Stimulated activated CD4-positive, alpha-beta T cell treated with anti-CD3 and anti-CD28 coated beads, Interleukin-4, amount 100 ng/mL, for 4 hours (primary cell): Measurements from ENCODE around the gene KRT16.
"Not testable (repeated sequence)": the region's sequence is repeated elsewhere in the genome, so short reads cannot be mapped to it uniquely, and the experiment has no call there.

ENCODE experiments used
- DNase-seq, 2 experiments: peaks; one replicate each; pipeline ENCODE4 v3.0.0-alpha.2; 2020

The KRT16 gene

DNA sequence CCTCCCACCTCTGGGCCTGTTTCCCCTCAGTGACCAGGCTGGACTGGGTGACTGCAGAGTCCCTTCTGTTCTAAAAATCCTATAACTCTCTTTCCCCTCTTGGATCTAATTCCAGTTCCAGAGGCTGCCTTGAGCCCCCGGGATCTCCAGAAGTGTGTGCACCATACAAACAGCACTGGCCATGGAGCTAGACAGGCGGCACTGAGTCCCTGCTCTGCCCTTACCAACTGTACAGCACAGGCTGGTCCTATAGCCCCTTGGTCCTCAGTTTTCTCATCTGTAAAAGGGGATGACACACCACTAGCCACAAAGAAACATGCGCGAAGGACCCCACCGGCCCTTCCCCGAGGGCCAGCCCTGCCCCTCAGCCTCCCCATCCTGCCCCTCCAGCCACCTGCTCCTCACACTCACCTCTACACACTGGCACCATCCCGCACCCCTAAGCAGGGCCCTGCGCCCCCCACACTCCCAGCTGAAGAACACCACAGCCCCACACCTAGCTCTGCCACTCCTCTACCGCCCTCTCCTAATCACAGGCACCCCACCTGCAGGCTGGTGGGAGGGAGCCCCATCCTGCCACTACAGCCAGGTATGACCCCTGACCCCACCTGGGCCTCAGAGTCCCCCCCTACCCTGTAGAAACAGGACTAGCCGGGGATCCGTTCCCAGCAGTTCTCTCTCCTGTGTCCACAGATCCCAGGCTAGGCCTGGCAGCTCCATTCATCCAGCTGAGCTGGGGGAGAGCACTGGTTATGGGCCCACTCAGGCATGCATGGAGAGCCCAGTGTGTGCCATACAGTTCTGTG, 913 bp upstream of the KRT16 start:
- no peak for DNase-seq

DNA sequence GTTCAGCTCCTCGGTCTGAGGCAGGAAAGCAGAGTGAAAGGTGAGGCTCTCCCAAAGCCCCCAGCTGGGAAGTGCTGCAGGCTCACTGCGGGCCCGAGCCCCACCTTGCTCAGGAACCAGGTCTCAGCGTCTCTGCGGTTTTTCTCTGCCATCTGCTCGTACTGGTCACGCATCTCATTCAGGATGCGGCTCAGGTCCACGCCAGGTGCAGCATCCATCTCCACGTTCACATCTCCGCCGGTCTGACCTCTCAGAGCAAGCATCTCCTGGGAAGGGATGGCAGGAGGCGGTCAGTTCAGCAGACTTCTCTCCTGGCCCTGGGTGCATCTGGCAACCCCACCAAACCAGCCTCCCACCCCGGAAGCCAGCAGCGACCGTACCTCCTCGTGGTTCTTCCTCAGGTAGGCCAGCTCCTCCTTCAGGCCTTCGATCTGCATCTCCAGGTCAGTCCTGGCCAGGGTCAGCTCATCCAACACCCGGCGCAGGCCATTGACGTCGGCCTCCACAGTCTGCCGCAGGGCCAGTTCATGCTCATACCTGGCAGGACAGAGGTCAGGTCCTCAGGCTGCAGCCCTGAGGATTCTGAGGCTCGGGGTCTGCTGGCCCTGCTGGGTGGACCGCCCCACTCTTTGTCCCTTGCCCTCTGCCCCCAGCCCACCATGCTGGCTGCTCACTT, 1.5 kb downstream of the KRT16 start:
- no peak for DNase-seq

DNA sequence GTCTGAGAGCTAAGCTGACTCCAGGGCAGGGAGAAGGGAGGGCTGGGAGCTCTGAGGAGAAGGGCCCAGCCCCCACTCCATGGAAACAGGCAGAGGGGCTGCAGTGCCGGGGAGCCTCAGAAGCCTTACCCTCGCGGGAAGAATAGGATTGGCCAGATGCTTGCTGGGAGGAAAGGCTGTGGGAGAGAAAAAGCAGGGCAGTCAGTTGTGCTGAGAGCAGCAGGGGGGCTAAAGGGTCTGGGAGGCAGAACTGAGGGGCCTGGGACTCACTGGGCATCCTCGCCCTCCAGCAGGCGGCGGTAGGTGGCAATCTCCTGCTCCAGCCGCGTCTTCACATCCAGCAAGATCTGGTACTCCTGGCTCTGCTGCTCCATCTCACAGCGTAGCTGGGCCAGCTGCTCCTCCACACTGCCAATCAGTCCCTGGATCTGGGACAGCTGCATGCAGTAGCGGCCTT, 2.5 kb downstream of the KRT16 start:
- not testable (repeated sequence) for DNase-seq

DNA sequence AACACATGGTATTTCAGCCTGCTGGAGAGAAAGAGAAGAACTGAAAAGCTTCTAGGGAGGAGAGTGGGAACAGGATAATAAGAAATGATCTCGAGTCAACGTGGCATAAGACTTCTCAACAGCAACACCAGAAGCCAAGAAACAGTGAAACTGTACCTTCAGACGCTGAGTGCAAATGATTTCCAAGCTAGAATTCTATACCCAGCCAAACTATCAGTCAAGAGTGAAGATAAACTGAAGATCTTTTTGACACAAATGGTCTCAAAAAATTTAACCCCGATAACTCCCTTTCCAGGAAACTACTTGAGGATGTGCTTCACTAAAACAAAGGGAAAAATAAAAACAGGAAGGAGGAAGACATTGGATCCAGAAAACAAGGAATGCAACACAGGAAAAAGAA, 5.6 kb downstream of the KRT16 start:
- DNase-seq: not testable (repeated sequence)

DNA sequence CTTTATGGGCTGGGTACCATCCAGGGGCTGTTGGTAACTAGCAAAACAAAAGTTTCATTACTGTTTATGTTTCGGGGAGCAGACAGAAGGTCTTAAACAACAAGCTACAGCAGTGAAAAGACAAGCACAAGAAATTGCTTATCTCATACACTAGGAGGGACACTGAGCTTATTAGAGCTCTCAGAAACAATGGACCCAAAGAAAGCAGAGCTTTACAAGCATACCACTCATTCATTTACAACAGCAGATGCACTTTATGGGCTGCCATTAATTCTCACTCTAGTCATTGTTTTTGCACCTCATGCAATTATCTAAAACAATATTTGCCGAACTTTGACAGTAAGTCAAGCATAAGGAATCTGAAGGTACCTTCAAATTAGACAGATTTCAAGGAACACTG, 10.0 kb downstream of the KRT16 start:
- DNase-seq: no peak

DNA sequence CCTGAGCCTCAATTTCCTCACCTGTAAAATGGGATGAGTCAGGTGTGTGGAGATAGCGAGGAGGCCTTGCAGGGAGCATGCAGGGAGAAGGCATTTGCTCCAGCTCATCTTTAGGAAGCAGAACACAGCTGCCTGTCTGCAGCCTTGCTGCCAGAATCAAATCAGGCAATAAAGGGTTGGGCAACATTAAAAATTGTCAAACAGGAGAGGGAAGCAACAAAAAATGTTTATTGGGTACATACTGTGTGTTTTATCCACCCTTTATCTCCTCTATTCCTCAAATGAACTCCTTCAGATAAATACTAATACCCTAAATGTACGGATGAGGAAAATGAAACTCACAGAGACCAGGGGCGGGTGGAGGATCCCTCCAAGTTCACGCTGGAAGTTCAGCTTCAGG, 12.2 kb downstream of the KRT16 start:
- no peak for DNase-seq

DNA sequence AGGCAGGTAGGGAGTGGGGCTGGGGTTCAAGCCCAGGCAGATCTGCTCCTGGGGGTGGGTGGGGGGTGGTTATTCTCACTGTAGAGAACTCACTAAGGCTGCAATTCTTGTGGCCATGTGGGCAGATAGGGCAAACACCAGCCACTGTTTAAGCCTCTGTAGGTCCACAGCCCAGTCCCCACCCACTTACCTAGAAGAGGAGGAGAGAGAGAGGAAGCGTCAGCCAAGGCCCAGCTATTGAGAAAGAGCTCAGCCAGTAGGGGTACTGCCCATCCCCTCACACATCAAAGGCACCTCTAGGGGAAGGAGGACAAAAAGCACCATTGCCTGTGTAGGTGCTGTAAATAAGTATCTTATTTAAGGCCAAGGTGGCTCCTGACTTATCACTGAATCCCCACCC, 12.9 kb downstream of the KRT16 start:
- DNase-seq: no peak

DNA sequence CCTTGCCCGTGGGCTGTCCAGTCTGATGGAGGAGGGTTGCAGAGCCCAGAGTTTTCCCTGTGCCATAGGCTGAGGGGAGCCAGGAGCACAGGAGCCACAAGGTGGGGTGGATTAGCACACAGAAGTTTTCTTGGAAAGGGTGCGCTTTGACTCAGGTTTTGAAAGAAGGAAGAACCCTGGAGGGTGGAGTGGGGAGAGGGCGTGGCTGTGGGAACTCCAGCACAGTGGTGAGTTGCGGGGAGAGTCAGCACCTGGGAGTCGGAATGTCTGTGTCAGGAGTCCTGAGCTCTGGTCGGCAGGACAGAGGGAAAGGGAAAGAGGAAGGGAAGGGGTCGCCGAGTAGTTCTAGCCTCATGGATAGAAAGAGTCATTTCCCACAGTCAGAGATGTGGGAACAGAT, 17.0 kb downstream of the KRT16 start:
- no peak for DNase-seq

DNA sequence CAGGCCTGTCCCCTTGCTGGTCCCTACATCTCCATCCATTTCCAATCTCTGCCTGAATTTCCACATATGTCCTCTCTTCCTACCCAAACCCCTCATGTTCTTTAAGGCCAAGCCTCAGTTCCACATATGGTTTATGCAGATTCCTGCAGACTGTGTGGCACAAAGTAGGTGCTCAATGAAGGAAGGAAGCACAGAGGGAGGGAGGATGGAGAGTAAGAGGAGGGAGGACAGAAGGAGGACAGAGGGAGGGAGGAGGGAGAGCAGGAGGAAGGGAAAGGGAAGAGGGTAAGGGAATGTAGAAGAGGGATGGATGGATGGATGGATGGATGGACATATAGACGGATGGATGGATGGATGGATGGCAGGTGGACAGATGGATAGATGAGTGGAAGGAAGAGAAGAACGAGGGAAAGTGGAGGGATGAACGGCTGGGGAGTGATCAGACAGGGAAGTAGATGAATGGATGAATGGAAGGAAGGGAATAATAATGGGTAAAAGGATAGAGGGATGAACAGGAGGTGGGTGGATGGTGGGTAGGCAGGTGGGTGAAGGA, 18.1 kb downstream of the KRT16 start:
- no peak for DNase-seq

DNA sequence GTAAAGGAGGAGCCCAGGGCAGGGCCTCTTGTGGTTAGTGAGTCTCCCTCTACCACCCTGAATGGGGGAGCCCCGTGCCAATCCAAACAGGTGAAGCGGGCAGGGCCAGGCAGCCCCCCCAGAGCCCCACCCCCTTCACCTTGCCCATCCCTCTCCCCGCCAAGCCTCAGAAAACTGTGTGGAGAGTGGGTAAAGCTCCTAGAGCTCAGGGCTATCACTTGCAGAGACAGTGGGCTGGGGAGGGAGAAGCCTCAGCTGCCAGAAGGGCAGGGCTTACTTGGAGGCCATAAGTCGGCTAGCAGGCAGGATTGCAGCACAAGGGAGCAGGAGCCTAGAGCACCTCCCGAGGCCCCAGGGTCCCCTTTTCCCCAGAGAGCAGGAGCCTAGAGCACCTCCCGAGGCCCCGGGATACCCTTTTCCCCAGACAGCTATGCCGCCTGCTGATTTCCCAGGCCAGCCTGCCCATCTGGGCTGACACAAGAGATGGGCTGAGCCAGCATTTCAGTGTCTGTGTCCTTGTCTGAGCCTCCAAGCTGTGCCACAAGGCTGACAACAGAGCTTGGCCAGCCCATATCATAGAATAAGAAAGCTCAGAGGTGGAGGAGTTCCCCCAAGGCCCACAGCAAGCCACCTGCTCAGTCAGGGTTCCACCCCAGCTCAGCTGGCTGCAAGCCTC, 19.1 kb downstream of the KRT16 start:
- DNase-seq: no peak

DNA sequence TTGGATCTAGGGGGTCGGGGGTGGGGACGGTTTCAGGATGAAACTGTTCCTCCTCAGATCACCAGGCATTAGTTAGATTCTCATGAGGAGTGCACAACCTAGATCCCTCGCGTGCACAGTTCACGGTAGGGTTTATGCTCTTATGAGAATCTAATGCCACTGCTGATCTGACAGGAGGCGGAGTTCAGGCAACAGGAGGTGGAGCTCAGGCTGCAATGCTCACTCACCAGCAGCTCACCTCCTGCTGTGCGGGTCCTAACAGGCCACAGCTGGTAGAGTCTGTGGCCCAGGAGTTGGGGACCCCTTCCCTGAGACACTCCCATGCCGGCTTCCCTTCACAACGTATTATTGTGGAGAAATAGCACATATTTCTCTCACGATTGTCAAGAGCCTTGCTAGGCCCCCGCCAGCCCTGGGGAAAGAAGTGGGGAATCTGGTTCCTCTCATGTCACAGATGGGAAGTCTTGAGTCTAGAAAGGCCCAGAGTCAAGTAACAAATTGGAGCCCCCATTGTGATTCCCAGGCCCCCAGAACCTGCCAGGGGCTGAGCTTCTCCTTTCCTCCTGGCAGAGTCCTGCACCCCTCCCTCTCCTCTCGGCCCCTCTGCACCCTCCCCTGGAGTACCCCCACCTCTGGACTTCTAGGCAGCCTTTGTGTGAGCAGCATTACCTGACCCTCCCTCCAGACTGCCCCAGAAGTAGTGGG, 19.8 kb downstream of the KRT16 start:
- DNase-seq: no peak

DNA sequence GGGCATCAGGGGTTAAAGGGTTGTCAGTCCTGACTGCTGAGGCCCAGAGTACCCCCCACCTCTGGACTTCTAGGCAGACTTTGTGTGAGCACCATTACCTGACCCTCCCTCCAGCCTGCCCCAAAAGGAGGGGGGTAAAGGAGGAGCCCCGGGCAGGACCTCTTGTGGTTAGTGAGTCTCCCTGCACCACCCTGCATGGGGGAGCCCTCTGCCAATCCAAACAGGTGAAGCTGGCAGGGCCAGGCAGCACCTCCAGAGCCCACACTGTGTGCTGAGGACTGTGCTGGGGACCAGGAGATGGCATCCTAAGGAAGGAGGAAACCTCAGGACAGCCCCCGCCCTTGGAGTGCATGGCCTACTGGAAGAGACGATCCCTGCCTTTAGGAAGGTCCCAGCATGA, 23.3 kb downstream of the KRT16 start:
- DNase-seq: no peak

DNA sequence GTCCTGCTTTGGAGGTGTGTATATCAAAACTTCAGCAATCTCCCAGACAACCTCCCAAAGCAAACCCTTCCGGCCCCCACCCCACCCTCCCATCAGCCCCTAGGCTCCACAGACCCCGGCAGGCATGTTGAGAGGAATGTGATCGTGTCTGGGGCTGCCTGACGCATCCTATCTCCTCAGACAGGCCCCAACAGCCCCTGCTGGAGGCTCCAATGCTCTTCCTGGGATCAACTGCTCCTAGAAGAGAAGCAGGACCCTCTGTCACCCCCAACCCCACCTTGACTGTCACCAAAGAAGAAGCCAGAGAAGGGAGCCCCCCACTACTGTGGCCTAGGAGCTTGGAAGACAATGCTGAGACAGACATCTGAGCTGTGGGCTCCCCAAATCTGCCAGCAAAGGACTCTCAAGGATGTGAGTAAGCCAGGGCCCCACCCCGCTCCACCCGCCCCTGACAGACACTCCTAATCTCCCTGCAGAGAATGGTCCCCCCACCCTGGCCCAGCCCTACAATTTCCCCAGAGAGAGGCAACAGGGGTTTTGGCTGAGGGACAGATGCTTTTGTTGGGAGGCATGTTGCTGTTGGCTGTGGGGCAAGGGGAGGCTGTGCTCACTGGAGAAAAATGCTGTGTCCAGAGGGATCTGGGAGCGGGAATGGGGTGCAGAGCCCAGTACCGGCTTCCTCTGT, 24.3 kb downstream of the KRT16 start:
- DNase-seq: no peak

DNA sequence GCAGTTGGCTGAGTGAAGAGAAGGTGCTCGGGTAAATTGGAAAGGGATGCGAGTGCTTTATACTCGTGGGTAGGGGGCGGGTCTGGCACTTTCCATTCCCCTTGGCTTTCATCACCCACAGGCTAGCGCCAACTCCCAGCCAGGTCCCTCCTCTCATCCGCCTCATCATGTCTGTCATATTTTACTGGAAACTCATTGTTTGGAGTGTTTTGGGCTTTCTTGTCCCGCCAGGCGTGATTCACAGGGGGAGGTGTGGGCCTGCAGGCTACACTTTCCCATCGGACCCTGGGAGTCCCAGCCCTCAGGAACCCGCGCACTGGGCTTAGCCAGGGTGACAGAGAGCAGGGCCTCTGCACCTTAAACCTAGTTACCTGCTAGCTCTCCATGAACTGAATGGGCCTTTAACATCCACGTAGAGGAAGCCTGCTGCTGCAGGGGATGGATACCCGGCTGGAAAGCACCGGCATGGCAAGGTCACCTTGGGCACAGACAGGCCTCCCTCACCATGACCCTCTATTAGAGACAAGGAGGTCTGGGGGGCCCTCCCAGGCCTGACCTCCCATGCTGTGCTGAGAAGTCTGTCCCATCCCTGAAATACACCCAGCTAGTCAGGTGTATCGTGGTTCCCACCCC, 25.6 kb downstream of the KRT16 start, which contains the start of gene KRT14:
TSS of gene KRT14 (minus strand) at position 33 of the 633 bp plus-strand sequence. CDS start 61 bp downstream, outside the sequence.
- no peak for DNase-seq

DNA sequence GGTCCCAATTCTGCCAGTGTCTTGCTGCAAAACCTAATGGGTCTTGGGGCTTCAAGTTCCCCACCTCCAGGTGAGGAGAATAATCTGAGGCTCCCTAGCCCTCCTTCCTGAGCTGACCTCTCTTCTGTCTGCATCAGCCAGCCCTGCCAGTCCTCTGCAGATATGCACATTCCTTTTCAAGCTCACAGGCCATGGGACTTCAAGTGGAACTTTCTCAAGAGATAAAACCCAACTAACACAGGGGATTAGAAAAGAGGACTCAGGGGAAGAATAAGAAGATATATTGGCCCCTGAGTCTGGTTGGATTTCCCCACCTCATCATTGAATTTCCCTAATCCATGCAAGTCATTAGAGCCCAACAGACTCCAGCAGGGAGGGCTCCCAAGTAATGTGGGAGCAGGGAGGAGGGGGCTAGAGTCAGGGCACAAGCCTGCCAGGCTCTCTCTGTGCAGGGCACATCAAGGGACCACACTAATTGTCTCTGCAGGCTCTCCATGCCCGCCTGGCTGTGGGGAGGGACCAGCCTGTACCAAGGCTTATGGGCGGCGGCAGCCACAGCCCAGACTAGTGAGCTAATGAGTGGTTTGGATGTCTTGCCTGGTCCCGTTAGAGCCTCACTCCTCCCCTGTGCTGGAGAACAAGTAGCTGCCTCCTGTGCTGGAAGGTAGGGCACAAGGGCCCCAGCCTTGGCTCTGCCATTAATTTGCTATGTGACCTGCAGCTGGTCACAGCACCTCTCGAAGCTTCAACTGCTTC, 27.1 kb downstream of the KRT16 start:
- DNase-seq: no peak

DNA sequence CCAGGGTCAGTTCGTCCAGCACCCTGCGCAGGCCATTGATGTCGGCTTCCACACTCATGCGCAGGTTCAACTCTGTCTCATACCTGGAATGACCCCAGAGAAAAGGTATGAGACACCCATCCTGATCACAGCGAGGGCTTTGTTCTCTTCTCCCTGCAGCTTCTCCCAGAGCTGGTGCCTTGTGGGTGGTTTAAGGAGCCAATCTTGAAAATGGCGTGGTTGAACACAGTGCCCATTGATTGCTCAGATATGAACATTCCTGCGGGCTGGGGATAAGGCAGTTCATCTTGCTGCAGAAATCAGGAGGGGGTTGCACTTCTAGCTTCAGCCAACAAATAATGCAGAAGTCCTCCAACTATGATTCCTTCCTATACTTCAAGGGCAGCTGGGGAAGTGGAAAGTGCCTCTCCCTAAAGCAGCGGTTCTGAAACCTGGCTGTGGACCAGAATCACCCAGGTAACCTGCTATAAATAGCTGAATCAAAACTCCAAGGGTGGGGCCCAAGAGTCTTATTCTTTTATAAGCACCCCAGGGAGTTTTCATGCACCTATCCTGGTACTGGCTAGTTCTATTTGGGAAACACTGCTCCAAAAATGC, 28.1 kb downstream of the KRT16 start:
- DNase-seq: not testable (repeated sequence)

DNA sequence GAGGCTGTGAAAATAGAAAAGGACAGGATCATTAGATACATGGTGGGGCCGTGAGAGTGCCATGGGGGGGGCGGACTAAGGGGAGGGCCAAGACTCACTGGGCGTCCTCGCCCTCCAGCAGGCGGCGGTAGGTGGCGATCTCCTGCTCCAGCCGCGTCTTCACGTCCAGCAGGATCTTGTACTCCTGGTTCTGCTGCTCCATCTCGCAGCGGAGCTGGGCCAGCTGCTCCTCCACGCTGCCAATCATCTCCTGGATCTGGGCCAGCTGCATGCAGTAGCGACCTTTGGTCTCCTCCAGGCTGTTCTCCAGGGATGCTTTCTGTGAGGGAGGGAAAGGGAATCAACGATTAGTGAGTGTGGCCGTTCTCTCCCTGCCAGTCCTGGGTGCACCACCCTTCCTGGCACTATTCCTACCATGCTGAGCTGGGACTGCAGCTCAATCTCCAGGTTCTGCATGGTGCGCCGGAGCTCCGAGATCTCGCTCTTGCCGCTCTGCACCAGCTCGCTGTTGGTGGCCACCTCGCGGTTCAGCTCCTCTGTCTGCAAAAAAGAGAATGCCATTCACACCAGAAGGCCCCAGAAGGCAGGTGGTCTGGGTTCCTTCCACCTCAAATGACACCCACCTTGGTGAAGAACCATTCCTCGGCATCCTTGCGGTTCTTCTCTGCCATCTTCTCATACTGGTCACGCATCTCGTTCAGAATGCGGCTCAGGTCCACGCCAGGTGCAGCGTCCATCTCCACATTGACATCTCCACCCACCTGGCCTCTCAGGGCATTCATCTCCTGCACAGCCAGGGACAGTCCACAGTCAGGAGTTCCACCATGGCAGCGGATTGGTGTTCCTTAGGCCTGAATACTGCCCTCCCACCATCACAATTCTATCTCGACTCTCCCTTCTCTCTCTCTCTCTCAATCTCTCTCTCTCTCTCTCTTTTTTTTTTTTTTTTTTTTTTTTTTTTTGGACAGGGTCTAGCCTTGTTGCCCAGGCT, 29.1 kb downstream of the KRT16 start:
- DNase-seq: no peak

DNA sequence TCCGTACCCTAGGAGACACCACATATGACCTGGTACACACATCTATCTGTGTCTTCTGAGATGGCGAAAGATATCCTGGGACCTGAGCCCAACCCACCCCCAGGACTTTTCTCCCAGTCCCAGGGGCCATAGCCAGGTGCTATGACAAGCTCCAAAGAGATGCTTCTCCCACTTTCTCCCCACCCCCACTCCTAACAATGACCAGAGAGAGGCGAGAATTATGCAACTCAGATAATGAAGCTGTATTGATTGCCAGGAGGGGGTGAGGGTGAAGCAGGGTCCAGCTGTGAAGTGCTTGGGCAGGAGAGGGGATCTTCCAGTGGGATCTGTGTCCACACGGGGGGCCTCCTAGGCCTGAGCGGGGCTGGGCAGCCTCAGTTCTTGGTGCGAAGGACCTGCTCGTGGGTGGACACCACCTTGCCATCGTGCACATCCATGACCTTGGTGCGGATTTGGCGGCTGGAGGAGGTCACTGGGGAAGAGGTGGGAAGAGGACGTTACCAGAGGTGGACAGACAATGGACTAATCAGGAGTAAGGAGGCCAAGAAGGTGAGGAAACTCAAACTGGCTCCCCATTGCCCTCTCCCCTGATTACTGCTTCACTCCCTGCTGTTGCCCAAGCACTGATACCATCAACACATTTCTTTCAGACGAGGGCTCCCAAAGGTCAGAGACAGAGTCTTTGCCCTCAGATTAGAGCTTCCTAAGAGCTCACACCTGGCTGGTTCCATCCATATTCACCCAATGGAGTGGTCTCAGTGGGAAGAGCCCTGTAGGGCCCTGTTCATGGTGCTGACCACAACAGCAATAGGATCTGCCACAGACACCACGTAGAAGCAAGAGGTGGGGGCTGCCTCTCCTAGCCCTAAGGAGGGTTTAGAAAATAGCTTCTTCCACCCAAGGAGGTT, 30.3 kb downstream of the KRT16 start:
- DNase-seq: not testable (repeated sequence)
